HUES6 (cell line): ENCODE results near the gene STK33.

ENCODE experiments used
- H3K27ac ChIP-seq: 2 replicates; pipeline ENCODE4 v1.7.0; 2013; ENCODE audit warnings: low read depth, mild to moderate bottlenecking, low read length, inconsistent platforms
- H3K27me3 ChIP-seq: 2 replicates; pipeline ENCODE4 v1.6.1; 2013; ENCODE audit warnings: low read length; ENCODE audit not compliant: control insufficient read depth, insufficient read depth
- H3K36me3 ChIP-seq: 2 replicates; pipeline ENCODE4 v1.6.1; 2013; ENCODE audit warnings: low read length; ENCODE audit not compliant: control insufficient read depth, insufficient read depth
- H3K4me1 ChIP-seq: 2 replicates; pipeline ENCODE4 v1.6.1; 2013; ENCODE audit warnings: low read length; ENCODE audit not compliant: control insufficient read depth, insufficient read depth
- H3K4me3 ChIP-seq: 2 replicates; pipeline ENCODE4 v1.5.1; 2013; ENCODE audit warnings: low read depth, low read length
- H3K9ac ChIP-seq: one replicate; pipeline ENCODE4 v1.6.1; 2013; ENCODE audit warnings: mild to moderate bottlenecking, low read length
- H3K9me3 ChIP-seq: 2 replicates; pipeline ENCODE4 v1.6.1; 2013; ENCODE audit warnings: low read depth, low read length; ENCODE audit not compliant: control insufficient read depth, insufficient read depth

The STK33 gene

GRCh38 chr11:8362899-8363298 is 231.1 kb downstream of the STK33 start:
- Histone ChIP-seq H3K27me3 (no peaks in the 10 kb centered on the region; the same call in 1 of the 2 replicates), H3K4me1 (no peaks in the 10 kb centered on the region), H3K27ac (no peak overlapping the region), H3K36me3 (no peaks in the 10 kb centered on the region), H3K9ac (no peak overlapping the region), H3K9me3 (no peaks in the 10 kb centered on the region), H3K4me3 (no peak overlapping the region)

- no peak overlapping the region for H3K9ac ChIP-seq
- no peaks in the 10 kb centered on the region for H3K36me3 ChIP-seq
- H3K27ac ChIP-seq = no peak overlapping the region
- peaks cover 2% of the 10 kb centered on the region; the same call in 1 of the 2 replicates for H3K4me1 ChIP-seq
- no peaks in the 10 kb centered on the region; the same call in 1 of the 2 replicates for H3K27me3 ChIP-seq
- no peaks in the 10 kb centered on the region for H3K9me3 ChIP-seq
- H3K4me3 ChIP-seq = no peak overlapping the region
Measured at GRCh38 chr11:8362491-8362890, 231.5 kb downstream of the STK33 start.

GRCh38 chr11:8361664-8362210 is 232.3 kb downstream of the STK33 start:
- no peaks in the 10 kb centered on the region; the same call in 1 of the 2 replicates for H3K27me3 ChIP-seq
- H3K4me1 ChIP-seq = peaks cover 7% of the 10 kb centered on the region; the same call in 1 of the 2 replicates

DNA sequence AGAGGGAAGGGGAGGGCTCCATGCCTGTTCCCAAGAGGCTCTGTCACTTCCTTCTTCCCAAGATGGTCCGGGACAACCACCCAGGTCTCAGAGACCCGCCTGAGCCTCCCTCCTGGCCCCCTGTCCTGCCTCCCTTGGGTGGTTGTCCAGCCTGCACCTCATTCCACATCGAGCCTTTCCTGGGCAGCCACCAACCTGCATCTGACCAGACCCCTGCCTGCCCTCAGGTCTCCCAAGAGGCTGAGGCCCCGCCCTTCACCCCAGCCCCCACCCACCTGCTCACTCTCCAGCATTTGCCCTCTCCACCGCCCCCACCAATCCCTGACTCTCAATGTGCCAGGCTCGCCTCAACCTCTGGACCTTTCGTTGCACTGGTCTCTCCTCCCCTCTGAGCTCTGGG is 232.8 kb downstream of the STK33 start:
- Histone ChIP-seq H3K27me3 (no peaks in the 10 kb centered on the region; the same call in 1 of the 2 replicates), H3K36me3 (no peaks in the 10 kb centered on the region), H3K9ac (no peak overlapping the region), H3K9me3 (no peaks in the 10 kb centered on the region), H3K27ac (no peak overlapping the region), H3K4me3 (no peak overlapping the region), H3K4me1 (peaks cover 8% of the 10 kb centered on the region; the same call in 1 of the 2 replicates)

More at GRCh38 chr11:8361664-8362210, 232.3 kb downstream of the STK33 start:
- no peaks in the 10 kb centered on the region for H3K9me3 ChIP-seq
- H3K27ac ChIP-seq = no peak overlapping the region
- no peak overlapping the region for H3K4me3 ChIP-seq
- H3K9ac ChIP-seq = no peak overlapping the region
- H3K36me3 ChIP-seq = no peaks in the 10 kb centered on the region

- Histone ChIP-seq H3K36me3 (no peaks in the 10 kb centered on the region), H3K27ac (no peak overlapping the region), H3K9ac (no peak overlapping the region), H3K27me3 (no peaks in the 10 kb centered on the region), H3K4me1 (peaks cover 8% of the 10 kb centered on the region; the same call in 1 of the 2 replicates), H3K4me3 (no peak overlapping the region), H3K9me3 (no peaks in the 10 kb centered on the region)
Measured at GRCh38 chr11:8360086-8360828, 233.8 kb downstream of the STK33 start.

GRCh38 chr11:8359521-8359920 is 234.5 kb downstream of the STK33 start:
- H3K27me3 ChIP-seq = no peaks in the 10 kb centered on the region
- H3K9ac ChIP-seq = no peak overlapping the region
- H3K4me1 ChIP-seq = peaks cover 10% of the 10 kb centered on the region; the same call in 1 of the 2 replicates

GRCh38 chr11:8357891-8358566 is 236.0 kb downstream of the STK33 start:
- H3K27me3 ChIP-seq = no peaks in the 10 kb centered on the region
- no peak overlapping the region for H3K4me3 ChIP-seq
- peaks cover 12% of the 10 kb centered on the region; the same call in 1 of the 2 replicates for H3K4me1 ChIP-seq
- no peaks in the 10 kb centered on the region for H3K9me3 ChIP-seq
- no peaks in the 10 kb centered on the region for H3K36me3 ChIP-seq
- H3K27ac ChIP-seq = no peak overlapping the region
- no peak overlapping the region for H3K9ac ChIP-seq

More at GRCh38 chr11:8359521-8359920, 234.5 kb downstream of the STK33 start:
- H3K27ac ChIP-seq = no peak overlapping the region
- H3K36me3 ChIP-seq = no peaks in the 10 kb centered on the region
- H3K9me3 ChIP-seq = no peaks in the 10 kb centered on the region
- no peak overlapping the region for H3K4me3 ChIP-seq

DNA sequence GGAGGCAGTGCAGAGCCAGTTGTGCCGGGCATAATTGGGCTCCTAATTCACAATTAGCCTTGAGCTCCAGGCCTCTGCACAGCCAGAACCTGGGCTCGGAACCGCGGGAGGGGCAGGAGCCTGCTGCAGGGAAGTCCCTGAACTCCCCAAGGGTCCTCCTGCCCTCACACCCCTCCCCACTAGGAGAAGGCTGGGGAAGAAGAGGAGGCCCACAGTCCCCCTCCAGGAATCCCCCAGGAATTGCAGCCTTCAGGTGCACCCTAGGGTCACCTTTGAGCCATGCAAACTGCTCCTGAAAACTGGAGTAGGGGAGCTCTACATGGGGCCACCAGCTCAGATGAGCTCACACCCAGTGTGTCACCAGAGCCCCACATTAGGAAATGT is 236.5 kb downstream of the STK33 start:
- H3K4me3 ChIP-seq = no peak overlapping the region
- H3K27me3 ChIP-seq = no peaks in the 10 kb centered on the region
- no peaks in the 10 kb centered on the region for H3K36me3 ChIP-seq
- H3K4me1 ChIP-seq = peaks cover 12% of the 10 kb centered on the region; the same call in 1 of the 2 replicates
- no peak overlapping the region for H3K9ac ChIP-seq
- no peaks in the 10 kb centered on the region for H3K9me3 ChIP-seq
- no peak overlapping the region for H3K27ac ChIP-seq

DNA sequence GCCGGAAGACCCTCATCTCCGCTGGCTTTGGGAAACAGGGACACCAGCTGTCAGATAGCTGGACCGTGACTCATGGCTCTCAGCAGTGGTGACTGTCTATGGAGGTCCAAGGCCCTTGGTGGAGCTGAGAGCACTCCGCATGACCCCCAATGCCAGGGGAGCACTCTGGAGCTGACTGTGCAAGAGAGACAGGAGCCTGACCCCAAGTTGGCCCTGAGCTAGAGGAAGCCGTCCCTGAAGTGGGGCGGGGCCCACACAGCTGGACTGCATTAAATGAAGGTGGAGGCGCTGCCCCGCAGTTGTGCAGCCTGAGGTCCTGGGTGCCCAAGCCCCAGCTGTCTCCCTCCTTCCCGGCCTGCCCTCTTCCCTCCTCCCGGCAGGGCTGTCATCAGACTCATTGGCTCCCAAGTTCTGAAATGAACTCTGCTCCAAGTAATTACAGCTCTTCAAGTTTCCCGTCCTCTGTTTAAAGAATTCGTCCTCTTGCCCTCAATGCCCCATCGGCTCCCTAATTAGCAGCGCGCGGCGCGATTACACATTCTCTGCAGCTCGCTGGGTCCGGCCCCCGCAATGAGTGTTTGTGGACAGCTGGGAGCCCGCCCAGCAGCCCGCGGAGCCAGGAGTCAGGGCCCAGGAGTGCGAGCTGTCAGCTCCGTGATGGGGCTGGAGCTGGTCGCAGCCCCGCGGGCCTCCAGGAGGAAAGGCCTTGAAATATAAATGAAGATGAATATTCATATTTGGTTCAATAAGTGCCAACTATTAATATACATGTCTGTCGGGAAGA is 237.1 kb downstream of the STK33 start:
- Histone ChIP-seq H3K27ac (no peak overlapping the region), H3K4me1 (peaks cover 12% of the 10 kb centered on the region; the same call in 1 of the 2 replicates), H3K4me3 (no peak overlapping the region), H3K27me3 (no peaks in the 10 kb centered on the region), H3K9ac (no peak overlapping the region), H3K9me3 (no peaks in the 10 kb centered on the region), H3K36me3 (no peaks in the 10 kb centered on the region)

DNA sequence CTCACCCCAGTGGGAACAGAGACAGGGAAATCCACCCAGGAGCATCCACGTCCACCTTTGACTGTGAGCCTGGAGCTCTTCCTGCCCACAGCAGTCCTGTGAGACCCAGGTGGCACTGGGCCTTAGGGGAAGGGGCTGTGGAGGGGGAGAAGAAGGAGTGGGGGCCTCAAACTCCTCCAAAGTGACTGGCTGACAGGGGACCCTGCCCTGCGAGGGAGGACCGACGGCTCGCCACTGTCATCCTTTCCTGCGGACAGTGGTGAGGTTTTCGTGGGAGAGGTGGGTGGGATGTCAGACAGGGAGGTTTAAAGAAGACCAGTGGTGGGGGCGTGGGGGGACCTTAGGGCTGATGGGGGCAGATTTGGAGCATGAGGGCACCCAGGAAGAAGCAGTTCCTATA is 237.8 kb downstream of the STK33 start:
- Histone ChIP-seq H3K36me3 (no peaks in the 10 kb centered on the region), H3K4me1 (peaks cover 12% of the 10 kb centered on the region; the same call in 1 of the 2 replicates), H3K4me3 (no peak overlapping the region), H3K9ac (no peak overlapping the region), H3K27me3 (no peaks in the 10 kb centered on the region), H3K27ac (no peak overlapping the region), H3K9me3 (no peaks in the 10 kb centered on the region)
